ENCODE results near the gene IGHMBP2.

IGHMBP2 gene

GRCh38 chr11:68940651-68941323, 37.1 kb downstream of the IGHMBP2 start:
- DNase-seq: peak; percentile 46

GRCh38 chr11:68941324-68942094, 37.8 kb downstream of the IGHMBP2 start:
- DNase-seq: no peak

GRCh38 chr11:68942095-68942620, 38.5 kb downstream of the IGHMBP2 start:
- no peak for DNase-seq

GRCh38 chr11:68942751-68943271, 39.1 kb downstream of the IGHMBP2 start:
- no peak for DNase-seq

- DNase-seq: no peak
Measured at GRCh38 chr11:68946416-68947090, 42.9 kb downstream of the IGHMBP2 start.

- DNase-seq: no peak
Measured at GRCh38 chr11:68947151-68947550, 43.5 kb downstream of the IGHMBP2 start.

- no peak for DNase-seq
Measured at GRCh38 chr11:68948496-68948895, 44.8 kb downstream of the IGHMBP2 start.

GRCh38 chr11:68948935-68949334, 45.2 kb downstream of the IGHMBP2 start:
- no peak for DNase-seq

- no peak for DNase-seq
Measured at GRCh38 chr11:68950270-68950669, 46.6 kb downstream of the IGHMBP2 start.

GRCh38 chr11:68950762-68951161, 47.1 kb downstream of the IGHMBP2 start:
- no peak for DNase-seq

- no peak for DNase-seq
Measured at GRCh38 chr11:68954836-68955606, 51.3 kb downstream of the IGHMBP2 start.

- no peak for DNase-seq
Measured at GRCh38 chr11:68955607-68955958, 51.9 kb downstream of the IGHMBP2 start.

- DNase-seq: no peak
Measured at GRCh38 chr11:68956142-68956541, 52.5 kb downstream of the IGHMBP2 start.

- no peak for DNase-seq
Measured at GRCh38 chr11:68956547-68957254, 53.0 kb downstream of the IGHMBP2 start.

GRCh38 chr11:68958211-68958610, 54.5 kb downstream of the IGHMBP2 start:
- no peak for DNase-seq

- no peak for DNase-seq
Measured at GRCh38 chr11:68959465-68960293, 56.0 kb downstream of the IGHMBP2 start.

- no peak for DNase-seq
Measured at GRCh38 chr11:68960294-68961071, 56.8 kb downstream of the IGHMBP2 start.

GRCh38 chr11:68961245-68961644, 57.6 kb downstream of the IGHMBP2 start:
- DNase-seq: peak; percentile 32

- DNase-seq: peak; percentile 26
Measured at GRCh38 chr11:68962527-68963250, 59.0 kb downstream of the IGHMBP2 start.
